HCT116 (cell line): ENCODE data around the gene TMEM140. TPM values are rescaled to one million over a fixed set of nuclear protein-coding genes. Genes with fewer than 3 reads are reported as not detected.
A peak's percentile ranks its signal among the peaks of the same experiment; 100 is the strongest.

ENCODE experiments used
- ATAC-seq: fragments of 200-7000 bp; cut with Tn5 transposase; 2 replicates; pipeline ENCODE4 v1.9.1; 2020; ENCODE audit warnings: mild to moderate bottlenecking, moderate library complexity
- BruUV-seq: library from RNA; stranded (reverse); fragments of 400-500 nt; replicated peaks from 2 replicates; lab custom pipeline; 2021; lab: Mats Ljungman, UMichigan
- CTCF ChIA-PET: fragments of 300-600 bp; sonication (Branson Sonifier 250); formaldehyde crosslinking; loops from one replicate; lab custom pipeline; 2021; ENCODE audit warnings: antibody characterized with exemption; lab: Charles Lee
- POLR2A ChIA-PET: fragments of 300-600, 350-600 bp; sonication (Branson Sonifier 250); formaldehyde crosslinking; loops from one replicate; lab custom pipeline; 2021; ENCODE audit warnings: antibody characterized with exemption; lab: Charles Lee
- RAD21 ChIA-PET, 2 experiments: fragments of 300-600 bp; sonication (Branson Sonifier 250); formaldehyde crosslinking; loops; one replicate each; lab custom pipeline; 2023; ENCODE audit warnings: low total read pairs in 2 of 2; ENCODE audit not compliant: uncharacterized antibody in 2 of 2, unreplicated experiment in 2 of 2, low non-redundant PET in 1 of 2; lab: Charles Lee
- DNase-seq: peaks from one replicate; pipeline ENCODE4 v3.0.0-alpha.2; 2010; ENCODE audit warnings: low read depth, low spot score
- H2AFZ ChIP-seq: fragments of 200-600 bp; shearing (Covaris generic), sonication (generic); 2 replicates; pipeline ENCODE4 v1.6.1; 2017; ENCODE audit warnings: low read depth, mixed run types, mixed read lengths, antibody characterized with exemption, low read length; ENCODE audit not compliant: poor library complexity, severe bottlenecking
- H3K27ac ChIP-seq: 2 replicates; pipeline ENCODE4 v1.5.1; 2012; ENCODE audit warnings: low read depth, low read length
- H3K27me3 ChIP-seq: fragments of 200-600 bp; sonication (generic); 2 replicates; pipeline ENCODE4 v1.6.1; 2016; ENCODE audit warnings: mixed run types, low read length, mixed read lengths; ENCODE audit not compliant: insufficient read depth
- H3K36me3 ChIP-seq, 2 experiments: fragments of 200-500 bp in 1 of 2; fragments of 200-600 bp in 1 of 2; sonication (Bioruptor generic) in 1 of 2; sonication (generic) in 1 of 2; 2 replicates each; pipeline versions ENCODE4 v1.5.1 to v1.6.1; 2014 to 2016; ENCODE audit warnings: low read length in 2 of 2, inconsistent platforms in 1 of 2, mixed read lengths in 1 of 2, mixed run types in 1 of 2; ENCODE audit not compliant: insufficient read depth in 2 of 2, control insufficient read depth in 1 of 2
- H3K4me1 ChIP-seq, 2 experiments: fragments of 200-600 bp in 1 of 2; sonication (generic) in 1 of 2; 2 replicates each; pipeline versions ENCODE4 v1.5.1 to v1.6.1; 2012 to 2017; ENCODE audit warnings: low read length in 2 of 2, inconsistent platforms in 1 of 2, mild to moderate bottlenecking in 1 of 2, mixed read lengths in 1 of 2, mixed run types in 1 of 2, moderate library complexity in 1 of 2; ENCODE audit not compliant: insufficient read depth in 2 of 2, control insufficient read depth in 1 of 2
- H3K4me2 ChIP-seq: fragments of 200-600 bp; sonication (generic); 2 replicates; pipeline ENCODE4 v1.6.1; 2017; ENCODE audit warnings: mixed run types, low read length, mixed read lengths
- H3K4me3 ChIP-seq, 2 experiments: fragments of 200-600 bp in 1 of 2; sonication (generic) in 1 of 2; replicated peaks in 1 of 2; 2 replicates each; pipeline ENCODE4 v1.5.1; 2011 to 2016; ENCODE audit warnings: low read length in 2 of 2, control low read depth in 1 of 2, low read depth in 1 of 2, mild to moderate bottlenecking in 1 of 2, mixed read lengths in 1 of 2, mixed run types in 1 of 2
- H3K79me2 ChIP-seq: fragments of 200-600 bp; sonication (generic); 2 replicates; pipeline ENCODE4 v1.6.1; 2017; ENCODE audit warnings: mild to moderate bottlenecking, mixed run types, low read length, moderate library complexity, mixed read lengths; ENCODE audit not compliant: insufficient read depth
- H3K9ac ChIP-seq: fragments of 200-600 bp; sonication (generic); 2 replicates; pipeline ENCODE4 v1.6.1; 2016; ENCODE audit warnings: low read length, mixed read lengths
- H3K9me2 ChIP-seq: fragments of 200-600 bp; sonication (generic), shearing (Covaris generic); 2 replicates; pipeline ENCODE4 v1.6.1; 2017; ENCODE audit warnings: mixed run types, mild to moderate bottlenecking, moderate library complexity; ENCODE audit not compliant: insufficient read depth
- H3K9me3 ChIP-seq, 2 experiments: fragments of 200-500 bp in 1 of 2; fragments of 200-600 bp in 1 of 2; sonication (Bioruptor generic) in 1 of 2; sonication (generic) in 1 of 2; 2 replicates each; pipeline ENCODE4 v1.6.1; 2014 to 2017; ENCODE audit warnings: low read length in 2 of 2, mixed read lengths in 2 of 2, inconsistent platforms in 1 of 2, low read depth in 1 of 2, mild to moderate bottlenecking in 1 of 2, mixed run types in 1 of 2, moderate library complexity in 1 of 2; ENCODE audit not compliant: control insufficient read depth in 1 of 2, insufficient read depth in 1 of 2
- H4K20me1 ChIP-seq: fragments of 200-600 bp; sonication (generic), shearing (Covaris generic); 2 replicates; pipeline ENCODE4 v1.6.1; 2017; ENCODE audit warnings: mixed run types, mild to moderate bottlenecking, moderate library complexity; ENCODE audit not compliant: insufficient read depth
- SP1 ChIP-seq: IDR thresholded peaks from 2 replicates; pipeline ENCODE4 v1.6.1; 2012; ENCODE audit warnings: low read depth
- ZBTB33 ChIP-seq: IDR thresholded peaks from 2 replicates; pipeline ENCODE4 v1.6.1; 2011; ENCODE audit warnings: mild to moderate bottlenecking, low read length, moderate library complexity; ENCODE audit not compliant: insufficient replicate concordance; ENCODE audit errors: extremely low read depth
- intact Hi-C: fragments of 100-400 bp; cut with micrococcal nuclease; formaldehyde crosslinking; loops from 2 replicates; pipeline ENCODE4 v1.10.0; 2022
- total RNA-seq: library from RNA; stranded (reverse); gene quantifications from one replicate; pipeline ENCODE4 v1.2.1, GENCODE V29; 2021; ENCODE audit not compliant: unreplicated experiment

TMEM140 gene
- total RNA-seq, 1 experiment from 2014 or later = not detected

- Histone ChIP-seq H3K9me3 (peaks cover 5 to 11% of the 10 kb centered on the region in 2 experiments), H2AFZ (no peak overlapping the region), H3K4me3 (no peak overlapping the region), H3K9ac (peak overlapping the region; percentile 31; the same call in 1 of the 2 replicates), H3K27me3 (no peaks in the 10 kb centered on the region), H3K36me3 (peaks cover 0 to 3% of the 10 kb centered on the region in 2 experiments; a peak in 1 of 4 replicates), H3K4me1 (peaks cover 18 to 23% of the 10 kb centered on the region in 2 experiments), H3K27ac (peak overlapping the region; percentile 50; the same call in 1 of the 2 replicates), H3K9me2 (no peaks in the 10 kb centered on the region), H3K79me2 (no peaks in the 10 kb centered on the region), H4K20me1 (no peaks in the 10 kb centered on the region)
- intact Hi-C loops = loop anchor here (10.0 kb wide), 2 partner anchors 265 to 465 kb away; no protein-coding TSS in a partner anchor
- POLR2A ChIA-PET = interaction anchor here (2.1 kb wide), 1 partner anchor 10 kb away, joined by 12 read pairs; no protein-coding TSS in a partner anchor
- CTCF ChIA-PET = interaction anchor here (1.9 kb wide), 1 partner anchor 10 kb away, joined by 25 read pairs; no protein-coding TSS in a partner anchor
- ATAC-seq = no peak
- RAD21 ChIA-PET = no interaction called here
- TF ChIP-seq ZBTB33 = no peak
- TF ChIP-seq SP1 = 0 out of 2 replicates have a peak, but pooled peaks have one; percentile 10
- TF ChIP-seq, all 23 proteins: peak for 1
- H3K4me2 ChIP-seq = peak overlapping the region; percentile 29
- no TSS peak for BruUV-seq
- DNase-seq = no peak
These were observed 11.7 kb downstream of the TMEM140 start for GRCh38 chr7:135159359-135160085.
